ENCODE data around the gene ADAM19.

Gene ADAM19

GRCh38 chr5:157612581-157612980 is 37.0 kb upstream of the ADAM19 start:
- TF ChIP-seq CTCF (IDR thresholded peaks at IDR 0.05; ENCODE audit: control insufficient read depth, extremely low read depth, insufficient read depth) = no peak
- H3K4me3 ChIP-seq (ENCODE audit: low read depth, low read length) = no peak overlapping the region
- no peak for DNase-seq (ENCODE audit: low read depth)

DNA sequence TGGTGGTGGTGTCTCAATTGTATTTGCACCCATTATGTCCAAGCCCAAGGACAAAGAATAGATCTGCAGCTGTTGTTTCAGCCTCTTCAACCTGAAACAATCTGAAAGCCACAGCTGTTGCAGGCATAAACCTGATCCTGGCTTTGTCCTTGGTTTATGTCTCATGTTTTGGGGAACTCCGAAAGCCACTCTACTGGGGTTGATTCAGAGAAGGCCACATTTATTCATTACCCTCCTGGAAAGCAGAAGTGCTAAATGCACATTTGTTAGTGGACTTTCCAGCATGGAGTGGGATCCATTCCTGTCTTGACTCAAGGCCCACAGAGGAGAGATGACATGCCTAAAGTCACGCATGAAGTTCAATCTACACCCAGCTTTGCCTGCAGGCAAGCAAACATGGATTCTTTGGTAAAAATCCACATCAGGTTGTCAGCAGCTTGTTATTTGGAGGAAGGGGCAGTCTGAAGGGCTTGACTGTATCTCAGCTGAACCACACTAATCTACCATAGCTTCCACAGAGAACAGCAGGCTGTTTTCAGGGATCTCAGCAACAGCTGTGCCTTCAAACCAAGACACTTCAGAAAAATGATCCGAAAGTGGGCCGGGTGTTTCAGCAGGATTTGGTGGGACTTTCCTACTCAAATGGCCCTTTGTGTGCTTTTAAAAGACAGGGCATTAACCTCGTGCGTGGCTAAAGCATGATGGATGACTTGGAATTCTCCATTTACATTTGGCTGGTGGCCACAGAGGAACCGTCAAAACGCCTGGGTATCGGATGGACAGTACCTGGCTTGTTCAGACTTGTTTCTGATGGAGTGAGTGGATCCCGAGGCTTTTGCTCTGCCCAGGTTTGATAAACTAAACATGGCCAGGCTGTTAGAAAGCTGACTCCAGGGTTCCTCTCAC is 36.2 kb upstream of the ADAM19 start:
- no peak overlapping the region for H3K4me3 ChIP-seq (ENCODE audit: low read depth, low read length)
- no peak for TF ChIP-seq CTCF (IDR thresholded peaks at IDR 0.05; ENCODE audit: control insufficient read depth, extremely low read depth, insufficient read depth)
- DNase-seq (ENCODE audit: low read depth) = no peak

GRCh38 chr5:157610990-157611389 is 35.4 kb upstream of the ADAM19 start:
- no peak for TF ChIP-seq CTCF (IDR thresholded peaks at IDR 0.05; ENCODE audit: control insufficient read depth, extremely low read depth, insufficient read depth)
- no peak overlapping the region for H3K4me3 ChIP-seq (ENCODE audit: low read depth, low read length)
- DNase-seq (ENCODE audit: low read depth) = no peak

- no peak for TF ChIP-seq CTCF (IDR thresholded peaks at IDR 0.05; ENCODE audit: control insufficient read depth, extremely low read depth, insufficient read depth)
- no peak for DNase-seq (ENCODE audit: low read depth)
- H3K4me3 ChIP-seq (ENCODE audit: low read depth, low read length) = no peak overlapping the region
Measured at GRCh38 chr5:157608972-157609565, 33.5 kb upstream of the ADAM19 start.

DNA sequence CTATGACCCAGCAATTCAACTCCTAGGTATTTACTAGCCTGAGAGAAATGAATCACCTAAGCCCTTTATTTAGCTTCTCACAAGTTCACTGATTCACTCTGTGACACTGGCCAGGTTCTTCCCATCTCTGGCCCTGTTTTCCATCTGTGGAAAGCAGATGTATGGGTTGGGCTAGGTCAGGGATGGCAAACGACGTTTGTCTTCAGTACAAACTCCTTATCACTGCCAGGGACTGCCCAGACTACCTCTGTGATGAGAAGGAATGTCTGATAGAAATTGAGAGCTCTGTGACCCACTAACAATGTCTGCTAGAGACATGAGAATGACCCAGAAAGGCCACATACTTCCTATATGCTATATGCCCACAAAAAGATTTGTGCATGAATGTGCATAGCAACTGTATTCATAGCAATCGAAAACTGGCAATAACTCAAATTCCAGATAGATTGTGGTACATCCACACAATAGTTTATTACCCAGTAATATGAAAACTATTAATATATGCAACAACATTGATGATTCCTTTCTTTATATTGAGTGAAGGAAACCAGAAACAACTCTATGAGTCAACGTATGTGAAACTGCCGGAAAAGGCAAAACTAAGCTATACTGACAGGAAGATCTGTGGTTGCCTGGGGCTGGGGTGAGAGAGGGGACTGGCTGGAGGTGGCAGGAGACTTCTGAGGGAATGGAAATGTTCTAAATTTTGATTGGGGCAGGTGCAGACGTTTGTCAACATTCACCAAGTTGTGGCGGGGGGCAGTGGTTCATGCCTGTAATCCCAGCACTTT is 32.0 kb upstream of the ADAM19 start:
- no peak for TF ChIP-seq CTCF (IDR thresholded peaks at IDR 0.05; ENCODE audit: control insufficient read depth, extremely low read depth, insufficient read depth)
- no peak for DNase-seq (ENCODE audit: low read depth)
- no peak overlapping the region for H3K4me3 ChIP-seq (ENCODE audit: low read depth, low read length)

- no peak for DNase-seq (ENCODE audit: low read depth)
- no peak for TF ChIP-seq CTCF (IDR thresholded peaks at IDR 0.05; ENCODE audit: control insufficient read depth, extremely low read depth, insufficient read depth)
- H3K4me3 ChIP-seq (ENCODE audit: low read depth, low read length) = no peak overlapping the region
Measured at GRCh38 chr5:157606046-157606445, 30.5 kb upstream of the ADAM19 start.
